Left ventricle myocardium superior (tissue), 1 donor: ENCODE measurements around the gene MED13L. TPM values are rescaled to one million over a fixed set of nuclear protein-coding genes. Genes with fewer than 3 reads are reported as not detected.
A peak's percentile ranks its signal among the peaks of the same experiment; 100 is the strongest.
"Not testable (repeated sequence)": the region's sequence is repeated elsewhere in the genome, so short reads cannot be mapped to it uniquely, and the experiment has no call there.

Experiments
- ATAC-seq: fragments of 200-7000 bp; cut with Tn5 transposase; one replicate; pipeline ENCODE4 v1.9.1; 2020; ENCODE audit warnings: mild to moderate bottlenecking, moderate library complexity
- DNase-seq: peaks from one replicate; pipeline ENCODE4 v3.0.0-alpha.2; 2020
- intact Hi-C: fragments of 100-400 bp; cut with micrococcal nuclease; formaldehyde crosslinking; loops from one replicate; pipeline ENCODE4 v1.11.0; 2022
- total RNA-seq: library from RNA; stranded (reverse); fragmentation: NEBNext Ultra II Directional; extraction: Animal tissue kit (Norgen Biotek cat#: 25700); gene quantifications from one replicate; pipeline ENCODE4 v1.2.1, GENCODE V29; 2021
- donor health status: DM: no; HTN: yes; CAD: no; lungs with severe emphysema.

Gene MED13L
- total RNA-seq, 1 donor from 2014 or later = 64.0 TPM

DNA sequence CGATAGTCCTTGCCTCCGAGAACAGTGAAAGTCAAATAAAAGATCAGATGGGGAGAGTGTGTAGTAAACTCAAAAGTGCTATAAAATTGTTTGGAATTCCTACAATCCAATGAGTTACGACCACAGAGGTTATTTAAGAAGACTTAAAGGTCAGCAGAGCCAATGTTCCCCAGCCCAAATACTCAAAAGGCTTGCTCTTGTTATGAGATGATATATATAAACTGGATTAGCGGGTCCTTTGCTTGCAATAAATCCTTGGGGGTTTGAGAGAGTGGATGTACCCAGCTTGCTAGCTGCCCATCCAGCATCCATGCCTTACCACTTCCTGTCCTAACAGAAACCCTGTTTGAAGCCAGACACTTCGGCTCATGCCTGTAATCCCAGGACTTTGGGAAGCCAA lies 29.0 kb upstream of the MED13L start:
- ATAC-seq = no peak
- intact Hi-C loops = no loop called here

DNA sequence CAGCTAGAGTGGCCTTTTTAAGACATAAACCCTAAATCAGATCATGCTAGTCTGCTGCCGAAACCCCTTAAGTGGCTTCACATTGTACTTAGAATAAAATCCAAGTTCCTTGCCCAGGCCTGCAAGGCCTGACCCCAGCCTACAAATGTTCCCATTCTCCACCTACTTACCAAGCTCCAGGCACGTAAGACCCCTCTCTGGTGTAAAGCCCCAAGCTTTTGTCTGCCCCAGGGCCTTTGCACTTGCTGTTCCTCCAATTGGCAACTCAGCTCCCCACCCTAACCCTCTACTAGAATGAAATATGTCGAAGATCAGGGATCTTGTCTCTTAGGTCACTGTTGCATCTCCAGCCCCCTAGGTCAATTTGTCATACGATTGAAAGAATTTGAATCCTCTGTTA lies 27.1 kb upstream of the MED13L start:
- intact Hi-C loops = no loop called here
- ATAC-seq (no peak), DNase-seq (no peak)

More for the DNA sequence above, 29.0 kb upstream of the MED13L start:
- no peak for DNase-seq

DNA sequence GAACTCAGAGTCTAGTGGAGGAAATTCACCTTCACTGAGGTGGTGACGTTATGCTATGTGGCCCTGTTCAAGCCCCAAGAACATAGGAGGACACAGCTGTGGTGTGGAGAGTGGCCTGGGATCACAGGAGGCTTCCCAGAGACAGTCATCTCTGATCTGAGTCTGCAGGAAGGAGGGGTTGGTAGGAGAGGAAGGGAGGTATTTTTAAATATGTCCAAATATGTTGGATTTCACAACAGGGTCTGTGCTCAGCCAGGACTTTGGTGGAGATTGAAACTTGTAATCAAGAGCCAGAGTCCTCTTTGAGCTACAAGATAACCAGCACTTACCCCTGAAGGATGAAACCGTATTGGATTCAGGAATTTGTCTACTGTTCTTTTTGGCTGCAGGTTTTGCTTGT lies 26.4 kb upstream of the MED13L start:
- ATAC-seq = peak; percentile 77
- intact Hi-C loops = no loop called here
- no peak for DNase-seq

DNA sequence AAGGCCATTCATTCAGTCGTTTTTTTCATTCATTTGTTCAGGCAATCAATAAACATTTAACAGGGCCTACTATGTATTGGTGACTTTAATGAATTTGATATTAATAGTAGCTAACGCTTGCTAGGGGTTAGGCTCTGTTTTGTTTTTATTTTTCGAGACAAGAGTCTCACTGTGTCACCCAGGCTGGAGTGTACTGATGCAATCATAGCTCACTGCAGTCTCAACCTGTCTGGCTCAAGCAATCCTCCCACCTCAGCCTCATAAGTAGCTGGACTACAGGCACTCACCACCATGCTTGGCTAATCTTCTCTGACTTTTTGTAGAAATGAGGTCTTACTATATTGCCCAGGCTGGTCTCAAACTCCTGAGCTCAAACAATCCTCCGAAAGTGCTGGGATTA lies 25.6 kb upstream of the MED13L start:
- DNase-seq (no peak), ATAC-seq (no peak)
- intact Hi-C loops = no loop called here

DNA sequence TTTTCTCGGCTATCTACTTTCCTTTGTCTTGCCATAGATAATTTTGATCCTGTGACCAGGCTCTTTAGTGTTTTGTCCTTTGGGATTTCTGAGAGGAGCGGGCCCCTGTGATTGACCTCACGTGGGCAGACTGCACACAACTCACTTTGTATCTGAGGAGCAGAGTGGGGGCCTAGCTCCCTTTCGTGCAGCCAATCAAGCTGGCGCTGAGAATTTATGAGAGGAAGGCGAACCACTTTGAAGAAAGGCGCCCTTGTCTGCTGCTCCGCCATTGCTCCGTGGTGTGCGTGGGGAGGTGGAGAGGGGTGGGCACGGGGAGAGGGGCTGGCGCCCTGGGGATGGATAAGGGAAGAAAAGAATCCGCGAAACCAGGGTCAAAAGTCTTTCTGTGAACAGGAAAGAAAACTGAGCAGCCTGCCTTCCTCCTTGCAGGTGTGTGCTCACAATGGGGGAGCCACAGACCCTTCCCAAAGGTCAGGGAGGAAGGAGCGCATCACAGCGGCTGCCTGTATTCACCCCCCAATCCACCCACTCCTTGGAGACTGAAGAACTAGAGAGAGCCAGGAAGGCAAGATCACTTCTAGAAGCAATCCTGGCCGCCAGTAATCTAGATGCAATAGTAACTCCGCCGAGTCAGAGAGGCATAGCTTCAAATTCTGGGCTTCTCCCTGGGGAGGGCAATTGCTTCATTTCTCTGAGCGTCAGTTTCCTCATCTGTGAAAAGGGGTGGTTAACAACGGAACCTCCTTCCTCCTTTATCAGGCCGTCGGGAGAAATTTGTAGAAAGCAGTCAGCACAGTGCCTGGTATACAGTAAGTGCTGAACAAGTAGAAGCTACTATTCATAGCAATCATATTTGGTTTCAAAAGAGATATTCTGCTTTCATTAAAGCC lies 24.9 kb upstream of the MED13L start:
- intact Hi-C loops = no loop called here
- ATAC-seq = no peak
- no peak for DNase-seq

DNA sequence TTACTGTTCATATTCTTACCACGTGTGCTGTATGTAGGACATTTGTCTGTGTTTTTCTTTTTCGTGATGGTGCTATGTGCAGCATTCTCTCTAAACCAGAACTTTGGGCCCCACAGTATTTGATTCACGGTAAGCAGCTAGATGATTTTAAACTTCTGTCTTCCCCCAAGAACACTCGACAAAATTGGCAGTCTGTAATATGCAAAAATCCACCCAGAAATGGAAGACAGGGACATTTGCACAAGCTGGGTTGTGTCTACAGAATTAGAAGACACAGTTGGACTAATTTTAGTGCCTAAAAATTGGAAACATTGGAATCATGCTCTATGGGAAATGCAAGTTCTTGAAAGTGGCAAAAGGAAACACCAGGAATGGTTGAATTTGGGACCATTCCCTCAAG lies 24.1 kb upstream of the MED13L start:
- intact Hi-C loops = no loop called here
- ATAC-seq = no peak
- no peak for DNase-seq

DNA sequence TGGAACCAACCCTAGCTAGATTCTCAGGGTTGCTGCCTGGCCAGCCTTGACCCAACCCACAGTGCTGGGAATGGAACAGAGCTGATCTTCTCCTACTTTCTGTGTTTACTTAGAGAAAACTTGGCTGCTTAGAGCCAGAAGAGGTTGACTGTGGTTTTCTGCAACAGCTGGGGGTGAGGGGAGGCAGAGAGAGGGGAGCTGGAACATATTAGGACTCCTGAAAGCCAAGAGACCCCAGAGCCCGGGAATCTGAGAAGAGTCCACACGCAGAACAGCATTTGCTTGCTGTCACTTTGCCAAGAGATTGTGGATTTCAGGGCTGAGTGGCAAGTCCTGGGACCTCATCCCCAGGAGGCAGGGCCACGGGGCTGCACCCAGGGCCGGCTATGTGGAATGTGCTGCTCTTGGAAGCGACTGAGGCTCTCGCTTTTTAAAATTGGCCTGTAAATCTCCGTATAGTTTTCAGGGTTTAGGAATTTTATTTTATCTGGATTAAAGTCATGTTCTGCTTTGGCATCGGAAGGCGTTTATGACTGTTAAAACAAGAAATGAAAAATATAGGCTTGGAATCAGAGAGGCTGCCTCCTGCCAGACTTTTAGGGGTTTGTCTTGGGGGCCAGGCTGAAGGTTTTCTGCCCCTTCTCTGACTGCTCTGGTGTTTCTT lies 22.3 kb upstream of the MED13L start:
- intact Hi-C loops = no loop called here
- no peak for DNase-seq
- ATAC-seq = peak; percentile 69

DNA sequence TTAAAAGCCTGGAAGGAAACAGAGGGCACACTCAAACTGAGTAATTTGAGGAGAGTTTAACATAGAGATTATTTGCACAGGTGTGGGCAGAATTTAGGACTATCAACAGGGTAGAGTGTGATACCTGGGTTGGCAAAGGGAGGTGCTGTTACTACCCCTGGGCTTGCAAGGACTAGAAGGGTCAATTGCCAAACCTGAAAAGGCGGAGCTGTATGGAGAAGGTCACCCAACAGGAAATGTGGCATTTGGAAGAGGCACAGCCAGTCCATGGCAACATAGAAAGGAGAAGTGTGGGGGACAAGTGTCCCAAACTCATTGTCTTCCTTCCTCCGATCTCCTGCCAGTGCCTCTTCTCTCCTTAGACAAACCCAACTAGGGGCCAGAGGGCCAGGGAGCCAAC lies 21.6 kb upstream of the MED13L start:
- no peak for DNase-seq
- ATAC-seq = peak; percentile 12
- intact Hi-C loops = no loop called here

DNA sequence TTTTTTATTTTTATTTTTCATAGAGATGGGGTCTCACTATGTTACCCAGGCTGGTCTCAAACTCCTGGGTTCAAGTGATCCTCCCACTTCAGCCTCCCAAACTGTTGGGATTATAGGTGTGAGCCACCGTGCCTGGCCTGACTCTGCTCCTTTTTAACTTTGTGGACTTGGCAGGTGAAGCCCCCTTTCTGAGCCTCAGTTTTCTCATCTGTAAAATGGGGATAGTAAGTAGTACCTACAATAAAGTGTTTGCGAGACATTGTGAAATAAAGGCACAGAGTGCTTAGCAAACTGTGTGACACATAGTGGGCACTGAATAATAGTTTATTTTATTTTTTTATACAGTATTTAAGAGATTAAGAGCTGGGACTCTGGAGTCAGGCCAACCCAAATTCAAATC lies 21.1 kb upstream of the MED13L start:
- ATAC-seq = no peak
- intact Hi-C loops = no loop called here

DNA sequence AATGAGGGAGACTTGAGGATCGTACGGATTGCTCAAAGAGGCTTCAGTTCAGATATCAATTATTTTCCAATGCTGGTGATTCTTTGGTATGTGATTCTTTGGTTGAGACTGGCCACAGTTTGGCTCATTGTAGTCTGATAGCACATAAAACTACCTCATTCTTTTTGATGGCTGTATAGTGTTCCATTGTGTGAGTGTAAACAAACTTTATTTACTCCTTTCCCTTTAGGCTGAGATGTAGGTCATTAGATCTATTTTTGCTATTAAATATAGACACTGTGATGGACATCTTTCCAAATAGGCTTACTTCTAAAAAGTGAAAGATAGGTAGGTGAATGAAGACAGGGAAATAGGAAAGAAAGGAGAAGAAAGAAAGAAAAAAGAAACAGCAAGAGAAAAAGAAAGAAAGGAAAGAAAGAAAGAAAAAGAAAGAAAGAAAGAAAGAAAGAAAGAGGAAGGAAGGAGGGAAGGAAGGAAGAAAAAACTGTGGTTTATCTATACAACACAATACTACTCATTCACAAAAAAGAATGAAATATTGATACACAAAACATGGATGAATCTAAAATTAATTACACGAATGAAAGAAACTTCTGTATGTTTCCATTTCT lies 19.8 kb upstream of the MED13L start:
- ATAC-seq (no peak), DNase-seq (no peak)
- intact Hi-C loops = no loop called here

More for the DNA sequence above, 21.1 kb upstream of the MED13L start:
- no peak for DNase-seq

DNA sequence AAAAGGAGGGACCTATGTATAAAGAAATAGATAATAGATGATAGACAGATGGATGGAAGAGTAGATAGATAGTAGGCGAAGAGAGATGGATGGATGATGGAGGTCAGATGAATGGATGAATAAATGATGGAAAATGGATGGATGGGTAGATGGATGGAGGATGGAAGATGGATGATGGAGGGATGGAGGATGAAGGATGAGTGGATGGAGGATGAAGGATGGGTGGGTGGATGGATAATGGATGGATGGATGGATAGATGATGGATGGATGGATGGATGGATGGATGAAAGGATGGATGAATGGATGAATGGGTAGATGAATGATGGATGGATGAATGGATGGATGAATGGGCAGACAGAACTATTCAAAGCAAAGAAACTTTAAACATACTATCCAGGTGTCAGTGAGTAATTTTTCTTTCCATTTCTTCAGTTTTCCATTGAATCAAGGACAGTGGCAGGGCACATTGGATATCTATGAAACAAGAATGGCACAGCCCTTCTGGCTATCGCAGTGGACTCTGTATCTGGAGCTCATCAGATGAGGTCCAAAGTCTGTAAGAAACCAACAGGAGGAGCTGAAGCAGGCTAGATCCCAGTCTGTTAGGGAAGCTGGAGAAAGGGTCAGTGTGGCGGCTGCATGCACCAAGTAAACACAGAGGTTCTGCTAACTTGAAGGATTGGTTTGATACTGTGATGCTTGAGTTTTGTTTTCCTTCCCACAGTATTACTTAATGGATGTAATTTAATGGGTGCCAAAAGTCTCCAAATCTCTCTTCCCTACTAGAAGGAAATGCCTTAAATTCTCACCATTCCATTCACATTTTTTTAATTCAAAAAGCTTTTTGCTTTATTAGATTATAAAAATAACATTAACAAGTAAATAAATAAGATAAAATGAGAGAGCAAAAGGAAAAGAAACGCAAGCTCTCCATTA lies 18.1 kb upstream of the MED13L start:
- ATAC-seq (no peak), DNase-seq (no peak)
- intact Hi-C loops = no loop called here

DNA sequence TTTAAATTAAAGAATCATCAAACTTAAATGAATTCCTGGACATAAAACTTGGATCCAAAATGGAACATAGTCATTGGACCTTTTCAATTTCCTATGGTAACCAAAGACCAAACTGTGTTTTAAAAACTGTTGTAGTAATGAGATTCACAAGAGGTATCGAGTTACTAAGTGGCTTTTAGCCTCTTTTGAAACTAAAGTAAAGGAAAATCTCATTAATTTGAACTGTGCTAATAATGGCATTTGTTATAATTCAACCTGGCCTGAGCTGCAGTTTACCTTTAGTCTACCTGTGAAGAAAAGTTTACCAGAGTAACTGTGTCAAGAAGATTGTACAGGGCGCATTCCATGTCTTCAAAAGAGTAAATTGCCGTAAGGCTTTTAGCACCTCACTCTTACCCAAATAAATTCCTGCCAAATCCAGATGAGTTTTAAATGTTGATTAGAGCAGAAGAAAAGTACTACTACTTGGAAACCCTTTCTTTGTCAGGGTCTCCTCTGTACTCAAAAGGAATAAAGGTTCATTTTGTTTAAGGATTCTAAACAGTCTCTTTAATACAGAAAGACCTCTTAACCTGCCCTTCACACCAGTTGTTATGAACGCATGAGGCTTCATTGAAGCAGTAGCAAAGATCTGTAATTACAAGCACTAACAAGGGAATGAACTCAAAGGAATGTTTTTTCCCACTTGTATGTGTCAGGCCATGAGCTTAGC lies 17.1 kb upstream of the MED13L start:
- intact Hi-C loops = no loop called here
- ATAC-seq = no peak
- no peak for DNase-seq

DNA sequence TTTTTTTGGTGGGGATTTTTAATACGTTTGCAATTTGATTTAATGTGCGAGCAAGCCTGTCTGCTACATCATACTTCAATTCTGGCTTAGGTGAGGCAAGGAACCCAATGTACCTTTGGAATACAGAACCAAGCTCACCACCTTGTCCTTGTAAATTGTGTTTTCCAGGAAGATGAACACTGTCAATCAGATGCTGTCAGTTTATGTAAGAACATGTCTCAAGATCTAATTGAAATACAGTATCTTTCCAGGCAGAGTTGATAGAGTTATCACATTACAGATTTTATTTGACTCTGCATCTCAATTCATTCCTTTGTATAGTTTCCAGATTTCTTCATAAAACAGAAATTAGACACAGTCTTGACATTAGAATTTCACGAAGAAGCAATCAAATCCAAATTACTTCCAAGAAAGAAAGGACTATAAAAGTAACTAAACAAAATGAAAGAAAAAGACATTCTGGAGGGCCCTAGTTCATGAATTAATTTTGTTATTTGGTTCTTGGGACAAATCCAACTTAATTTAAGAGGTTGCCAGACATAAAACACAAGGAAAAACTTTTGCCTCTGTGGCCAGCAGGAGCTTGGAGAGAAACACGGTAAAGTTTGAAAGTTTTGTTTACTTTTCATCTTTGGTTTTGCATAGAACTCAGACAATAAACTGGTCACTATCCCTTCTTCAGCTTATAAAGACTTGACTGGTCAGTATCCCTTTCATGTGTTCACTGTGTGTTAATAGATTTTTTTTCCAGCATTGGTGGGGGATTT lies 16.4 kb upstream of the MED13L start:
- intact Hi-C loops = no loop called here
- DNase-seq (no peak), ATAC-seq (no peak)

DNA sequence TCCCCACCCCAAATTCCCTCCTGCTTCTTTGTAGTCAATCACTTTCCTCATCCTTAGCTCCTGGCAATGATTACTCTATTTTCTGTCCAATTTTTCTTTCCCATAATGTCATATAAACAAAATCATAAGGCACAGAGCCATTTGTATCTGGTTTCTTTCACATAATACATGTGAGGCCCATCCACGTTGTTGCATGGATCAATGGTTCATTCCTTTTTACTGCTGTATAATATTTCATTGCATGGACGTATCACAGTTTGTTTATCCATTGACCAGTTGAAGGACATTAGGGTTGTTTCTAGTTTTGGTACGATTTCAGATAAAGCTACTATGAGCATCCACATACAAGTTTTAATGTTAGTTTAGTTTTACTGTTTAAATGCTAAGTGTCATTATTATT lies 13.7 kb upstream of the MED13L start:
- intact Hi-C loops = no loop called here
- DNase-seq (no peak), ATAC-seq (no peak)

DNA sequence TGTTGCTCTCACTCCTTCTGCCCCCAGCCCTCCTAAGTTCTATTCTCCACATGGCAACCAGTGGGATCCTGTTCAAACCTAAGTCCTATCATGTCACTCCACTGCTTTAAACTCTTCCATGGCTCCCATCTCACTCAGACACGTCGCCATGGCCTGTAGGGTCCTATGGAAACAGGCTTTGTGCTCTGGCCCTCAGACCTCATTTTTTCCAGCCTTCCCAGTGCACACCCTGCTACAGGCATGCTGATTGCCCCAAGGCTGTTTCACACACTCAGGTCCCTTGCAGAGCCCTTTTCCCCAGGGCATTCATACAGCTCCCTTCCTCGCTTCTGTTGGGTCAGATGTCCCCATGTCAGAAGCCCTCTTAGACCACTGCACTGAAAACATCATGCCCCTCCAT lies 11.2 kb upstream of the MED13L start:
- intact Hi-C loops = no loop called here
- DNase-seq = no peak
- ATAC-seq = no peak

DNA sequence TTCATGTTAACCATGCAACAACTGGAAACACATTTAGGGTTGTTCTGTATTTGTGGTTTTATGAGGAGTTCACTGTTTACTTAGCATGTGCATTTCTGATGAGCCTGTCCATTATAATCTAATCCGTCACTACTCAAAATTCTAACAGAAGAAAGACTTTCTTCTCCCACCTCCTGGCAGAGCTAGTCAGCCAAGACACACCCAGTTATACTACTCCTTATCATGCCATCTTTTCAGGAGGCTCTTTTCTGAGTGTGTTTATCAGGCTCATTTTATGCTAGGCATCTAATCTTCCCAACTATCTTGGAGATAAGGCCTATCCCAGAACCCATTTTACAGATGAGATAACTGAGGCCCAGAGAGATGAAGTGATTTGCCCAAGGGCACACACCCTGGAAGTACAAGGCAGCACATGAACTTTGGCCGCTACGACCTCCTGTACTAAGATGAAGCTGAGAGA lies 10.4 kb upstream of the MED13L start:
- intact Hi-C loops = no loop called here
- ATAC-seq (no peak), DNase-seq (no peak)

DNA sequence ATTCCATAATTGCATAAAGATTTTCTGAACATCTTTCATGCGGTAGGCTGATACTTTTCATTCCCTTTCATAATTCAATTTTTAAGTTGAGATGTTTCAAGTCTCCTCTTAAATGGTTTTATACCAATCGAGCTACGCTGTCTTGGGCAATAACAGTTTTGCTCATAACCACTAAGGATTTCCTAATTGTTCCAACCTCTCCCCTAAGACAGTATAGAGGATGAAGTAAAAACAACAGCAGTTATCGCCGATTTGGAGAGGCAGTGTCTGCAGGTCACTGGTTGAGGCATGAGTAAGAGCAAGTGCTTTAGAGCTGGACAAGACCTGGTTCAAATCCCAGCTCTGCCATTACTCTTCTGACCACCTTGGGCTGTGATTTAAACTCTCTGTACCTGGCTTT lies 6.9 kb upstream of the MED13L start:
- intact Hi-C loops = no loop called here
- DNase-seq = no peak
- no peak for ATAC-seq

DNA sequence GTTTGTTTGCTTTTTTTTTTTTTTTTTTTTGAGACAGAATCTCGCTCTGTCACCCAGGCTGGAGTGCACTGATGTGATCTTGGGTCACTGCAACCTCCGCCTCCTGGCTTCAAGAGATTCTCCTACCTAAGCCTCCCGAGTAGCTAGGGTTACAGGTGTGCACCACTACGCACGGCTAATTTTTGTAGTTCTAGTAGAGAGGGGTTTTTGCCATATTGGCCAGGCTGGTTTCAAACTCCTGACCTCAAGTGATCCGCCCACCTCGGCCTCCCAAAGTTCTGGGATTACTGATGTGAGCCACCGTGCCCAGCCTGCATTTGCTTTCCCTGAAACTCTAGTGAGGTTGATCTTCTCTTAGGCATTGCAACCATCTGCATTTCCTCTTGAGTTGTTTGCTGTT lies 6.4 kb upstream of the MED13L start:
- intact Hi-C loops, ATAC-seq, DNase-seq: not testable (repeated sequence)
